Activated CD8-positive, alpha-beta memory T cell treated with anti-CD3 and anti-CD28 coated beads, Interleukin-2, amount 10 ng/mL, durations not matched to agents 7 days and 5 days (primary cell): ENCODE measurements around the gene TAS2R20. TPM values are rescaled to one million over a fixed set of nuclear protein-coding genes. Genes with fewer than 3 reads are reported as not detected.
"Not testable (repeated sequence)": the region's sequence is repeated elsewhere in the genome, so short reads cannot be mapped to it uniquely, and the experiment has no call there.

ENCODE experiments used
- ATAC-seq: fragments of 150-1000 bp; cut with Tn5 transposase; one replicate; pipeline ENCODE4 v1.10.0; 2021; ENCODE audit warnings: moderate library complexity
- CTCF ChIA-PET: fragments of 350-600 bp; sonication (Branson Sonifier 250); formaldehyde crosslinking; loops from one replicate; lab custom pipeline; 2021; ENCODE audit warnings: antibody characterized with exemption; lab: Charles Lee
- DNase-seq: peaks from one replicate; pipeline ENCODE4 v3.0.0-alpha.2; 2020
- H3K27ac Mint-ChIP-seq: one replicate; pipeline ENCODE4 v1.8.0; 2021; ENCODE audit warnings: mild to moderate bottlenecking, mixed read lengths
- H3K27me3 Mint-ChIP-seq: one replicate; pipeline ENCODE4 v1.8.0; 2021; ENCODE audit warnings: mixed read lengths
- H3K36me3 Mint-ChIP-seq: one replicate; pipeline ENCODE4 v1.8.0; 2021; ENCODE audit warnings: mild to moderate bottlenecking, mixed read lengths
- H3K4me1 Mint-ChIP-seq: one replicate; pipeline ENCODE4 v1.8.0; 2021; ENCODE audit warnings: mixed read lengths
- H3K4me3 Mint-ChIP-seq: one replicate; pipeline ENCODE4 v1.8.0; 2021; ENCODE audit warnings: mild to moderate bottlenecking, moderate library complexity, mixed read lengths
- H3K9me3 Mint-ChIP-seq: one replicate; pipeline ENCODE4 v1.8.0; 2022; ENCODE audit warnings: low read depth, mixed read lengths
- total RNA-seq, 2 experiments: library from RNA; stranded (reverse); gene quantifications; one replicate each; pipeline ENCODE4 v1.2.3, GENCODE V29; 2021

Gene TAS2R20, protein sequence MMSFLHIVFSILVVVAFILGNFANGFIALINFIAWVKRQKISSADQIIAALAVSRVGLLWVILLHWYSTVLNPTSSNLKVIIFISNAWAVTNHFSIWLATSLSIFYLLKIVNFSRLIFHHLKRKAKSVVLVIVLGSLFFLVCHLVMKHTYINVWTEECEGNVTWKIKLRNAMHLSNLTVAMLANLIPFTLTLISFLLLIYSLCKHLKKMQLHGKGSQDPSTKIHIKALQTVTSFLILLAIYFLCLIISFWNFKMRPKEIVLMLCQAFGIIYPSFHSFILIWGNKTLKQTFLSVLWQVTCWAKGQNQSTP
- 1 to 10 TPM; 1.5 to 2.0 TPM for total RNA-seq

DNA sequence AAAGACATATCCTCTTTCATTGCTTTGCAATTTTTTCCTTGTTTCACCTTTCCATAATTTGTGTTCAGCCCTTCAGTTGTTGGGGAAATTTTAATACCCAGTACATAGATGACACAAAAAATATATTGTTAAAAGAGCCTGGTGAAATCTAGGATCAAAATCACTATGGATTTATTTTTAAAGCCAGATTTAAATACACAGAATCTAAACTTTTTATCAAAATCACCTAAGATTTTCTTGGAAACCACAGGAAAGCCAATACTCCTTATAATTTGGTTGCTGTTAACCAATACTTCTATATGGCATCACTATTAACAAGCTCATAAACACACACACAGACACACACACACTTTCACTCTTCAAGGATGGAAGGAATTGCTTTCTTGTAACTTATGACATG lies at the start of gene TAS2R20:
TSS of gene TAS2R20 (minus strand) at position 101 of the 400 bp plus-strand sequence. CDS start 429 bp downstream, outside the sequence.
- Mint-ChIP-seq H3K9me3 (peaks cover 3% of the 10 kb centered on the region), H3K4me3 (no peak within 1 kb of the TSS), H3K27ac (no peak within 1 kb of the TSS), H3K27me3 (no peaks in the 10 kb centered on the region), H3K4me1 (no peaks in the 10 kb centered on the region), H3K36me3 (peaks cover 16% of the 10 kb centered on the region)
- DNase-seq (no peak), ATAC-seq (no peak)
- CTCF ChIA-PET = interaction anchor here (1.3 kb wide), 2 partner anchors 11 to 13 kb away, joined by 3 read pairs; no protein-coding TSS in a partner anchor

DNA sequence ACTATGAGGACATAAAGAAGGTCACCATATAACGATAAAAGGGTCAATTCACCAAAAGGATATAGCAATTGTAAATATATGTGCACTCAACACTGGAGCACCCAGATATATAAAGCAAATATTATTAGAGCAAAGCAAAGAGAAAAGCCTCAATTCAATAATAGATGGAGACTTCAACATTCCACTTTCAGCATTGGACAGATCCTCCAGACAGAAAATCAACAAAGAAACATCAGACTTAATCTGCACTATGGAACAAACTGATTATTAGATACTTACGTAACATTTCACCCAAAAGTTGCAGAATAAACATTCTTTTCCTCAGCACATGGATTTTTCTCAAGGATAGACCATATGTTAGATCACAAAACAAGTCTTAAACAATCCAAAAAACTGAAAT lies 43.3 kb upstream of the TAS2R20 start:
- H3K4me1 Mint-ChIP-seq, H3K9me3 Mint-ChIP-seq, H3K27me3 Mint-ChIP-seq, H3K4me3 Mint-ChIP-seq, DNase-seq, ATAC-seq, CTCF ChIA-PET, H3K27ac Mint-ChIP-seq: not testable (repeated sequence)
- peaks cover 42% of the 10 kb centered on the region for H3K36me3 Mint-ChIP-seq

DNA sequence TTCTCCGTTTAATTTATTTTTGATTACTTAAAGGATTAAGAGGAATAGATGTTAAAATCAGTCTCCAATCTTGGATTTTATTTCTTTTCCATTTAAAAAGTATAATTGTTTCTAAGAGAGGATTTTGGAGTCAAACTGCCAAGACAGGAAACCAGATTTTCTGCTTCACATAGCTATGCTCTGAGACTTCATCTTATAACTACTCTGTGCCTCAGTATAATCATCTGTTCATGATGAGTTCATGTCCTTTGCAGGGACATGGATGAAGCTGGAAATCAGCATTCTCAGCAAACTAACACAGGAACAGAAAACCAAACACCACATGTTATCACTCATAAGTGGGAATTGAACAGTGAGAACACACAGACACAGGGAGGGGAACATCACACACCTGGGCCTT lies 42.1 kb upstream of the TAS2R20 start:
- peaks cover 44% of the 10 kb centered on the region for H3K36me3 Mint-ChIP-seq
- no peak overlapping the region for H3K27ac Mint-ChIP-seq
- H3K4me3 Mint-ChIP-seq = no peak overlapping the region
- H3K27me3 Mint-ChIP-seq = no peaks in the 10 kb centered on the region
- ATAC-seq = no peak
- peaks cover 6% of the 10 kb centered on the region for H3K9me3 Mint-ChIP-seq
- no peak for DNase-seq
- CTCF ChIA-PET = no interaction called here
- no peaks in the 10 kb centered on the region for H3K4me1 Mint-ChIP-seq

DNA sequence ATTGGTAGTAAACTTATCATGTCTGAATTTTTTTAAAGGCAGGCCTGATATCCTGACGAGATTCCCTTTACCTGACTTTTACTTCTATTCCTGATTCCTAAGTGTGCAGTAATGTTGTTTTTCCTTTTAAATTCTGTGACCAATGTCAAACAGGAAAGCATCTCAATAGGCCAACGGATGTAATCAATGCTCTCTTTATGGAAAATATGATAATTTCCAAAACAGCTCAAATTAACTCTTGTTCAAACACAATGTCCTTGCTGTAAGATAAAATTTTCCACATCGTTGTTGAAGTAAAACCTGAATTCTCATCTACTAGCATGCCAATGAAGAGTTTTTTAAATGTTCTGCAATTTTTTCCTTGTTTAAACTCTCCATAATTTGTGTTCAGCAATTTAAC lies 41.1 kb upstream of the TAS2R20 start:
- CTCF ChIA-PET = no interaction called here
- H3K27me3 Mint-ChIP-seq = no peaks in the 10 kb centered on the region
- H3K9me3 Mint-ChIP-seq = peaks cover 6% of the 10 kb centered on the region
- H3K4me1 Mint-ChIP-seq = no peaks in the 10 kb centered on the region
- no peak overlapping the region for H3K4me3 Mint-ChIP-seq
- peaks cover 41% of the 10 kb centered on the region for H3K36me3 Mint-ChIP-seq
- no peak for ATAC-seq
- DNase-seq = no peak
- H3K27ac Mint-ChIP-seq = no peak overlapping the region

DNA sequence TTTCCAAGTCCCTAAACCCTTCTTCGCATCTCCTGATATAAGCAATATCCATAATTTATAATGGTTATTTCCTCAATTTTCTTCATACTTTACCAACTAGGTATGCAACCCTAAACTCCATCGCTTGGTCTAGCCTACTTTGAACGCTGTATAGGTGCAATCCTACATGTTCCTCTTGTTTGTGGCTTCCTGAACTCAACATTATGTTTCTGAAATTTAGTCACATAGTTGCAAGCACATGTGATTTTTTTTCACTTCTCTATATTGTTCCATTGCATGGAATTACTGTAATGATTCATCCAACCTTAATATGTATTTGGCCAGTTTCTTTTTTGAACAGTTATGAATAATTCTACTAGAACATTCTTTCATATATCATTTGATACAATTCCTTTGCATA lies 35.9 kb upstream of the TAS2R20 start:
- H3K36me3 Mint-ChIP-seq = peaks cover 17% of the 10 kb centered on the region
- CTCF ChIA-PET, H3K4me1 Mint-ChIP-seq, DNase-seq, H3K27me3 Mint-ChIP-seq, H3K4me3 Mint-ChIP-seq, H3K27ac Mint-ChIP-seq, H3K9me3 Mint-ChIP-seq, ATAC-seq: not testable (repeated sequence)

DNA sequence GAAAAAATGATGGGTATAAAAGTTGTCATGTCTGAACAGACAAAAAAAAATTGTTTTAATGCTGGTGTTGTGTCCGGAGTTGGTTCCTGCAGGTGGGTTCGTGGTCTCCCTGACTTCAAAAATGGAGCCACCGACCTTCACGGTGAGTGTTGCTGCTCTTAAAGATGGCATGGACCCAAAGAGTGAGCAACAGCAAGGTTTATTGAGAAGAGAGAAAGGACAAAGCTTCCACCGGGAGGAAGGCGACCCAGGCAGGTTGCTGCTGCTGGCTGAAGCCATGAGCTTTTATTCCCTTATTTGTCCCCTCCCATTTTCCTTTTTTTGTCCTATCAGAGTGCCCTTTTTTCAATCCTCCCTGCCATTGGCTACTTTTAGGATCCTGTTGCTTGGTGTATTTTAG lies 33.2 kb upstream of the TAS2R20 start, which contains the start of gene TAS2R31:
TSS of gene TAS2R31 (minus strand) at position 101 of the 400 bp plus-strand sequence. CDS start at position 29, 72 bp downstream.
- CTCF ChIA-PET = interaction anchor here (0.7 kb wide), 1 partner anchor 1021 kb away, joined by 3 read pairs; the partner anchor contains the start of gene CLEC12B
- no peak for DNase-seq
- Mint-ChIP-seq H3K9me3 (no peaks in the 10 kb centered on the region), H3K36me3 (peaks cover 24% of the 10 kb centered on the region), H3K4me3 (no peak within 1 kb of the TSS), H3K27ac (no peak within 1 kb of the TSS), H3K4me1 (no peaks in the 10 kb centered on the region), H3K27me3 (no peaks in the 10 kb centered on the region)
- no peak for ATAC-seq

DNA sequence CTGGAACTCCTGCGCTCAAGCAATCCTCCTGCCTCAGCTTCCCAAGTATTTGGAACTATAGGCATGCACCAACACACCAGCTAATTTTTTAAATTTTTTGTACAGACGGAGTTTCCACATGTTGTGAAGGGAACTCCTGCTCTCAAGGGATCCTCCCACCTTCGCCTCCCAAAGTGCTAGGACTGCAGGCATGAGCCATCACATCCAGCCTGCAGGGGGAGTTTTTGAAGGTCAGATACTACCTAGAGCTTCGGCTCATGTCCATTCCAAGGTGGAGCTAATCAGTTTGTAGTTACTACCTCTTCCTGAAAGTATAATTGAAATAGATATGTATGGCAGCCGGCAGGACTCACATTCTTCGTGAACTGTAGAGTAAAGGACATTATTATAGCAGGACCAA lies 28.0 kb upstream of the TAS2R20 start:
- no peak for DNase-seq
- Mint-ChIP-seq H3K4me1 (no peaks in the 10 kb centered on the region), H3K27ac (no peak overlapping the region), H3K4me3 (no peak overlapping the region), H3K27me3 (no peaks in the 10 kb centered on the region), H3K36me3 (peaks cover 31% of the 10 kb centered on the region), H3K9me3 (peaks cover 6% of the 10 kb centered on the region)
- CTCF ChIA-PET = no interaction called here
- ATAC-seq = no peak

DNA sequence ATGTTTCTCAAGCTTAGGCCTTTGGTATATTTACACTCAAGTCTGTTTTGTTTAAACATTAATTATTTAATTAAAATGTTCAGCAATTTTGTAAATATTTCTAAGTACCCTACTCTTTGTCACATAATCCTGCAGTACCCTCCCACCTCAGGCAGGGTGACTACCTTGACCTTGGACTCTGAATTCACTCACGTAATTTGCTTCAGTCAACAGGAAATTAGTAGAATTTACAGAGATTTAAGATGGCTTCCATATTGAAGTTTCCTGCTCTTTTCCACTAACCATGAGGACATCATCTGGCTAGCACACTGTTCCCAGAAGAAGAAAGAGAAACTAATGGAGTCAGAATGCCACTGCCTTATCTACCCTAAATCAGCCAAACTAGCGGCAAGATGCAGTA lies 25.3 kb upstream of the TAS2R20 start:
- peaks cover 28% of the 10 kb centered on the region for H3K36me3 Mint-ChIP-seq
- H3K9me3 Mint-ChIP-seq = peaks cover 6% of the 10 kb centered on the region
- H3K27me3 Mint-ChIP-seq = no peaks in the 10 kb centered on the region
- CTCF ChIA-PET = no interaction called here
- H3K4me1 Mint-ChIP-seq = no peaks in the 10 kb centered on the region
- no peak for DNase-seq
- no peak overlapping the region for H3K4me3 Mint-ChIP-seq
- no peak overlapping the region for H3K27ac Mint-ChIP-seq
- ATAC-seq = no peak

DNA sequence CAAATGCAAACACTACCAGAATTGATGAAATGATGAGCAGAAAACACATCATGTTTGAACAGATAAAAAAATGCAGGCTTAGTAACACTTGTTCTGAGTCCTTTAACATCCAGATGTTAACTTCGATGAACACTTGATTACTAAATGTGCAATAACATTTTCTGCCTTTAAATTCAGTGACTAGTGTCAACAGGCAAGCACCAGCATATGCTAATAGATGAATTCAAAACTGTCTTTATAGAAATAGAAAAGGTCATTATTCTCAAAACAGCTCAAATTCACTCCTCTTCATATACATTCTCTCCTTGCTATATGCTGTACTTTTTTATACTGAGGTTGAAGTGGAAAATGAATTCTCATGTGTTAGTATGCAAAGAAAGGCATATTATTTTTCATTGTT lies 24.4 kb upstream of the TAS2R20 start, which contains the start of gene TAS2R19:
TSS of gene TAS2R19 (minus strand) at position 101 of the 400 bp plus-strand sequence. CDS start at position 52, 49 bp downstream.
- DNase-seq (no peak), ATAC-seq (no peak)
- Mint-ChIP-seq H3K27ac (no peak within 1 kb of the TSS), H3K27me3 (no peaks in the 10 kb centered on the region), H3K36me3 (peaks cover 22% of the 10 kb centered on the region), H3K4me1 (no peaks in the 10 kb centered on the region), H3K9me3 (peaks cover 6% of the 10 kb centered on the region), H3K4me3 (no peak within 1 kb of the TSS)
- CTCF ChIA-PET = no interaction called here

DNA sequence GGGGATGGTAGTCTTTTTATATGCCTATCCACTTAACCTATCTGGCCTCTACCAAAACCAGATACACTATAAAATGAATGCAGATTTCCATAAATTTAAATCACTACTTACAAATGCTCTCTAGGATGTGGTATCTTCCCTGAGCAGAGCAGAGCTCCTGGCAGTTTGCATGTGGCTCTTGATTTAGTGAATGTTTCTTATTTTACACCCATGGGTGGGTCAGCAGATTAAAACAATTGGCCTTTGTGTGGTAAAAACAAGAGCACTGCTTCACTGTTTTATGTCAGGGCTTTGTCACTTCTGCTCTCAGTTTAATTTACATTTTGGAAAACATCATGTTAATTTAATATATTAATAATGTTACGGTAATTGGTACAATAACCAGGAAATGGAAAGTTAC lies 18.8 kb upstream of the TAS2R20 start:
- Mint-ChIP-seq H3K4me1 (no peaks in the 10 kb centered on the region), H3K9me3 (no peaks in the 10 kb centered on the region), H3K27ac (no peak overlapping the region), H3K27me3 (no peaks in the 10 kb centered on the region), H3K4me3 (no peak overlapping the region), H3K36me3 (peaks cover 8% of the 10 kb centered on the region)
- DNase-seq (no peak), ATAC-seq (no peak)
- CTCF ChIA-PET = no interaction called here

DNA sequence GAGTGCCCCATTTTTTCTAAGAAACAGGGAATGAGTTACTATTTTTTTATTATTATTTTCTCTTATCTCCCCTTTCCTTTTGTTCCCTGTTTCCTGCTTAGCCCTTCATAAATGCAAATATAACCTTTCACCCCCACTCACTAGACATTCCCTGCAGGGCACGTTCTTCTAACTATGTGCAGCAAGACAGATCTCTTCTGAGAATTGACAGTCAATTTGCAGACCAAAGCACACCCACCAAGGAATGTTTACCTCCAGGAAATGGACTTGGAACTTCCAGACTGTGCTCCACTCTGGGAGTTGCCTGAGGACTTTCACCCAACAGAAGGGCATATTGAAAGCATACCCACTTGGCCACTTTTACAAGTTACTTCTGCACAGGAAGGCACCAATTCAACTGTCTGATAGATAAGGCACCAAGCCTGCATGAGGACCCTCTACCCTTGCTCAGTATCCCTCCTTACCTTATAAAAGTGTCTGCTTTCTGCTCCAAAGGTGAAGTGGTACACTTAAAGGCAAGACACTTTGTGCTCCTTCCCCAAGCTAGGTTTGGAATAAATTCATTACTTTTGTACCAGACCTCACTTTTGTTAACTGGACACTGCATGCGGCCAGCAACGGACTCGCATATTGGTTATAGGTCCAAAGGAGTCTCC lies 17.8 kb upstream of the TAS2R20 start:
- no peak overlapping the region for H3K4me3 Mint-ChIP-seq
- H3K4me1 Mint-ChIP-seq = no peaks in the 10 kb centered on the region
- H3K36me3 Mint-ChIP-seq = peaks cover 6% of the 10 kb centered on the region
- CTCF ChIA-PET = no interaction called here
- H3K9me3 Mint-ChIP-seq = no peaks in the 10 kb centered on the region
- DNase-seq (no peak), ATAC-seq (no peak)
- H3K27ac Mint-ChIP-seq = no peak overlapping the region
- H3K27me3 Mint-ChIP-seq = no peaks in the 10 kb centered on the region

DNA sequence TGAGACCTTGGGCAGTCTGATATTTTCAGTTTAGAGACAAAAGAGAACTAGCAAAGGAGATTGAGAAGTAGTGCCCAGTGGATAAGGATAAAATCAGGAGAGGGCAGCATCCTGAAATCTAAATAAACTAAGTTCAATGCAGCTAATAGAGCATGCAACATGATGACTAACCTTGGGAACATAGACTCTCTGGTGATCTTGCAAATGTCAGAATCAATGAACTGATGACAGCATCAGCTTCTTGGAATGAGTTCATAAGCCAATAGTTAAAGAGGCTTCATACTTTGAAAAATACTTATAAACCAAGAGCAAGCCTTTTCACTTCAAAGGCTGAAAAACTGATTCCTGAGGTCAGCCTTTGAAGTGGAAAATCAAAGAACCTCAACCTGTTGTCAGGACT lies 16.1 kb upstream of the TAS2R20 start:
- CTCF ChIA-PET = no interaction called here
- no peak overlapping the region for H3K27ac Mint-ChIP-seq
- no peak overlapping the region for H3K4me3 Mint-ChIP-seq
- no peaks in the 10 kb centered on the region for H3K4me1 Mint-ChIP-seq
- no peak for DNase-seq
- no peaks in the 10 kb centered on the region for H3K9me3 Mint-ChIP-seq
- H3K36me3 Mint-ChIP-seq = peaks cover 6% of the 10 kb centered on the region
- no peaks in the 10 kb centered on the region for H3K27me3 Mint-ChIP-seq
- ATAC-seq = no peak

DNA sequence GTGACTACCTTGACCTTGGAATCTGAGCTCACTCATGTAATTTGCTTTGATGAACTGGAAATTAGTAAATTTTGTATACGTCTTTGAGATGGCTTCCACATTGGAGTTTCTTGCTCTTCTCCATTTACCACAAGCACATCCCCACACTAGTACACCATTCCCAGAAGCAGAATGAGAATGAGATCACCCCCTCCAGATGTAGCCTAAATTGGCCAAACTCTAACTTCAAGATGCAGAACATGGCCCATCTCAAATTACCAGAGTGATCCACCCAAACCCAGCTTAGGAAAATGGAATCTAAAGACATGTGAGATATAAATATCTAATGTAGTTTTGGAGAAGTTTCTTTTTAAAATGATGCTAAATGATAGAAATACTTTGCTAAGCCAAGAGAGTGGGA lies 9.5 kb upstream of the TAS2R20 start:
- no peak overlapping the region for H3K27ac Mint-ChIP-seq
- peaks cover 2% of the 10 kb centered on the region for H3K36me3 Mint-ChIP-seq
- no peaks in the 10 kb centered on the region for H3K9me3 Mint-ChIP-seq
- no peak for ATAC-seq
- CTCF ChIA-PET = interaction anchor here (1.8 kb wide), 1 partner anchor 14 kb away, joined by 4 read pairs; no protein-coding TSS in a partner anchor
- H3K4me3 Mint-ChIP-seq = no peak overlapping the region
- no peaks in the 10 kb centered on the region for H3K4me1 Mint-ChIP-seq
- DNase-seq = no peak
- no peaks in the 10 kb centered on the region for H3K27me3 Mint-ChIP-seq

DNA sequence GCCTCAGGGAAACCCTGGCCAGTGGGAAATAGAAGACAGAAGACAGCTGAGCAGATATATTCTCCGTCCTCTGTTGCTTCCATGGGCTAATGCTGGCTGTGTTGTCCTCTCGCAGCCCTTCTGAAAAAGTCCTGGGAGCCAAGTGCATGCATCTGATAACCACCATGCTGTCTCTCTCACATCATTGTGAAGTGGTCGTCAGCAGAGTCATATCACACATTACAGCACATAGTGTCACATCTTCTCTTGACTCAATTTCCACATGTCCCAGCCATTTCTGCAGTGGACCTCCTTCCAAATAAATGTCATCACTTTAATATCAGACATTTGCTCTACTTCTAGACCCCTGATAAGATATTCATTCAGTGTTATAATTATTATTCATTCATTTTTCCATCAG lies 3.8 kb downstream of the TAS2R20 start:
- H3K36me3 Mint-ChIP-seq = peaks cover 29% of the 10 kb centered on the region
- H3K4me3 Mint-ChIP-seq = no peak overlapping the region
- no peaks in the 10 kb centered on the region for H3K4me1 Mint-ChIP-seq
- H3K9me3 Mint-ChIP-seq = no peaks in the 10 kb centered on the region
- no peaks in the 10 kb centered on the region for H3K27me3 Mint-ChIP-seq
- CTCF ChIA-PET = no interaction called here
- no peak for DNase-seq
- ATAC-seq = no peak
- H3K27ac Mint-ChIP-seq = no peak overlapping the region
